ENCODE data around the gene VEGFA.

- no peak for TF ChIP-seq CTCF (IDR thresholded peaks at IDR 0.05)
- TF ChIP-seq POLR2A (IDR thresholded peaks at IDR 0.05) = no peak
These were observed 20.6 kb upstream of the VEGFA start for GRCh38 chr6:43749461-43749860.
